Esophagus muscularis mucosa (tissue), 4 donors: ENCODE results near the gene SYNE1. TPM values are rescaled to one million over a fixed set of nuclear protein-coding genes. Genes with fewer than 3 reads are reported as not detected.

Experiments
- DNase-seq: peaks from one replicate; pipeline ENCODE4 v3.0.0-alpha.2; 2017; ENCODE audit errors: extremely low spot score
- H3K27ac ChIP-seq, 4 donors: fragments of 200-600 bp; sonication (generic); replicated peaks in 1 of 4; 1 replicate in 3 of 4; 2 replicates in 1 of 4; pipeline ENCODE4 v1.5.1; 2016 to 2019; ENCODE audit warnings: mild to moderate bottlenecking in 1 of 4
- H3K27me3 ChIP-seq, 4 donors: fragments of 200-600 bp; sonication (generic); one replicate each; pipeline versions ENCODE4 v1.5.1 to v1.6.0; 2016 to 2019
- H3K36me3 ChIP-seq, 4 donors: fragments of 200-600 bp; sonication (generic); one replicate each; pipeline ENCODE4 v1.5.1; 2016 to 2019
- H3K4me1 ChIP-seq, 4 donors: fragments of 200-600 bp; sonication (generic); one replicate each; pipeline ENCODE4 v1.5.1; 2016 to 2019
- H3K4me3 ChIP-seq, 4 donors: fragments of 200-600 bp; sonication (generic); 1 replicate in 2 of 4; 2 replicates in 2 of 4; pipeline ENCODE4 v1.5.1; 2016 to 2019; ENCODE audit warnings: mild to moderate bottlenecking in 4 of 4, moderate library complexity in 1 of 4
- H3K9me3 ChIP-seq, 4 donors: fragments of 200-600 bp; sonication (generic); 1 replicate in 3 of 4; 2 replicates in 1 of 4; pipeline ENCODE4 v1.5.1; 2016 to 2019
- EP300 ChIP-seq: sonication (generic); formaldehyde crosslinking; IDR thresholded peaks from one replicate; pipeline ENCODE4 v1.6.1; 2017; ENCODE audit warnings: antibody characterized with exemption
- POLR2A ChIP-seq: fragments of 450-650 bp; IDR thresholded peaks from one replicate; pipeline ENCODE4 v1.6.1; 2017; ENCODE audit warnings: antibody characterized with exemption, moderate library complexity, mild to moderate bottlenecking, low read depth
- POLR2AphosphoS5 ChIP-seq, 2 donors: sonication (generic); formaldehyde crosslinking; IDR thresholded peaks; one replicate each; pipeline ENCODE4 v1.6.1; 2017; ENCODE audit warnings: antibody characterized with exemption in 2 of 2
- WGBS: methylation state at CpG from one replicate; pipeline ENCODE4 v1.1.5; 2018; 5-methylcytosine and 5-hydroxymethylcytosine counted together
- intact Hi-C: fragments of 100-400 bp; cut with DNase I; formaldehyde crosslinking; loops from one replicate; pipeline ENCODE4 v1.15.1; 2023
- total RNA-seq, 4 donors: library from RNA; depleted of rRNA; stranded (reverse); fragments of >200 nt; gene quantifications; one replicate each; pipeline versions ENCODE4 v1.1.0 to v1.2.1, GENCODE V29; 2016
- TF ChIP-seq, protein P1 (sequence below), 3 experiments: fragments of 200-600 bp in 2 of 3; fragments of 450-650 bp in 1 of 3; sonication (generic) in 2 of 3; IDR thresholded peaks; one replicate each; pipeline ENCODE4 v1.5.1; 2017 to 2019; ENCODE audit warnings: antibody characterized with exemption in 3 of 3, mild to moderate bottlenecking in 2 of 3, moderate library complexity in 1 of 3

The SYNE1 gene
- total RNA-seq, 4 donors from 2014 or later, result 151 to 196 (median 170) TPM

DNA sequence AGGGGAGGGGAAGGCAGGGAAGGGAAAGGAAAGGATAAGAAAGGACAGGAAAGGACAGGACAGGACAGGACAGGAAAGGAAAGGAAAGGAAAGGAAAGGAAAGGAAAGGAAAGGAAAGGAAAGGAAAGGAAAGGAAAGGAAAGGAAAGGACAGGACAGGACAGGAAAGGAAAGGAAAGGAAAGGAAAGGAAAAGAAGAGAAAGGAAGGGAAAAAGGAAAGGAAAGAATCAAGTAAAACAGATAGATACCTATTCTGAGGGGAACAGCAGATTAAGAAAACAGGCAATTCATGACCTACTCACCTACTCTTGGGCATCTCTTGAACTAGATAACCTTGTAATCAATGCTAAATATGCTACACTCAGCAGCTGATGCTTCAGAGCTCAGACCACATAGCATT, 265.4 kb downstream of the SYNE1 start:
- intact Hi-C loops, result no loop called here
- no peak for DNase-seq
- TF ChIP-seq EP300, result no peak
- no peak for TF ChIP-seq POLR2A
- TF ChIP-seq, protein P1, sequence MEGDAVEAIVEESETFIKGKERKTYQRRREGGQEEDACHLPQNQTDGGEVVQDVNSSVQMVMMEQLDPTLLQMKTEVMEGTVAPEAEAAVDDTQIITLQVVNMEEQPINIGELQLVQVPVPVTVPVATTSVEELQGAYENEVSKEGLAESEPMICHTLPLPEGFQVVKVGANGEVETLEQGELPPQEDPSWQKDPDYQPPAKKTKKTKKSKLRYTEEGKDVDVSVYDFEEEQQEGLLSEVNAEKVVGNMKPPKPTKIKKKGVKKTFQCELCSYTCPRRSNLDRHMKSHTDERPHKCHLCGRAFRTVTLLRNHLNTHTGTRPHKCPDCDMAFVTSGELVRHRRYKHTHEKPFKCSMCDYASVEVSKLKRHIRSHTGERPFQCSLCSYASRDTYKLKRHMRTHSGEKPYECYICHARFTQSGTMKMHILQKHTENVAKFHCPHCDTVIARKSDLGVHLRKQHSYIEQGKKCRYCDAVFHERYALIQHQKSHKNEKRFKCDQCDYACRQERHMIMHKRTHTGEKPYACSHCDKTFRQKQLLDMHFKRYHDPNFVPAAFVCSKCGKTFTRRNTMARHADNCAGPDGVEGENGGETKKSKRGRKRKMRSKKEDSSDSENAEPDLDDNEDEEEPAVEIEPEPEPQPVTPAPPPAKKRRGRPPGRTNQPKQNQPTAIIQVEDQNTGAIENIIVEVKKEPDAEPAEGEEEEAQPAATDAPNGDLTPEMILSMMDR (IDR thresholded peaks at IDR 0.05), result no peak
- Histone ChIP-seq H3K4me3 (no peak overlapping the region), H3K27ac (no peak overlapping the region), H3K4me1 (peaks cover 6 to 23% (median 14%) of the 10 kb centered on the region in 4 donors), H3K27me3 (no peaks in the 10 kb centered on the region), H3K36me3 (peaks cover 9 to 91% (median 62%) of the 10 kb centered on the region in 4 donors), H3K9me3 (no peaks in the 10 kb centered on the region)

DNA sequence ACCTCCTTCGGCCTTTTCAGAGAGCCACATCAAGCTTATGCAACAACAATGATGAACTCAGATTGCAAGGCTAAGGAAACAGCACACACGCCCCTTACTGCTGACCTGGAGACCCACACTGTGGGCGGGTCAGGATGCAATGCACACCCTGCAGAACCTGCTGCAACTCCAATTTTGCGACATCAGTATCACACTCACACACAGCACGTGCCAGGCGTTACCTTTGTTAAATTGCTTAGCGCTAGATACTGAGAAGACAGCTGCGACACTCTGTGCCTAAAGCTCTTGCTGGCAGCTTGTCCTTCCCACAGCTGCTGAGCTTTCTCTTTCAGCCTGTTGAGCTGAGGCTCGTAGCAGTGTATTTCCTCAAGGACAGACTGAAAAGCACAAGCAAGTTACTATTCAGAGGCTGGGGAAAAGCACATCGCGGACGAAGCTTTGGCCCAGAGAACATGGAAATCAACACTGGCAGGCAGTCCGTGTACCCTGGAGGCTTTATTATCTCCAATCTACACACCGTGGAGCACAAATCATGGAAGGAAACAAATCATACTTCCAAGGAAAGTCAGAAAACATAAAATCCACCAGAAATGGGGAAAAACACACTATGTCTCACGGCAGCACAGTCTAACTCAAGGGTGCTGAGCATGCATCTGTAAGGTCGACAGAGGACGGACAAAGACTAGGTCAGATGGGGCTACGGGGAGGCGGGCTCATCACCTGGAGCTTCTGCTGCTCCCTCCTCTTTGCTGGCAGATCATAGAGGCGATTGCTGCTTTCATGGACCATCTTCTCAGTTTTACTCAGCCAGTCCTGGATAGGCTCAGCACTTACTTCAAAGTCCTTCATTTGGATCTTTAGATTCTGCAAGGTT, 268.2 kb downstream of the SYNE1 start:
- peaks cover 9 to 91% (median 65%) of the 10 kb centered on the region in 4 donors for H3K36me3 ChIP-seq
- H3K27ac ChIP-seq, result peak overlapping the region; percentile 27 to 71 (median 60)
- no peaks in the 10 kb centered on the region for H3K9me3 ChIP-seq
- 59% methylated on average over 19 of the region's 20 CpGs for WGBS
- no peak for DNase-seq
- TF ChIP-seq POLR2A (no peak), EP300 (no peak), POLR2AphosphoS5 (IDR thresholded peaks at IDR 0.05) (peak; percentile 35 to 65)
- TF ChIP-seq, protein P1 (IDR thresholded peaks at IDR 0.05), result no peak
- H3K4me3 ChIP-seq, result peak overlapping the region in 3 of 4 donors; percentile 2 to 9 (median 4)
- H3K4me1 ChIP-seq, result peaks cover 6 to 18% (median 12%) of the 10 kb centered on the region in 4 donors
- intact Hi-C loops, result no loop called here
- H3K27me3 ChIP-seq, result no peaks in the 10 kb centered on the region

DNA sequence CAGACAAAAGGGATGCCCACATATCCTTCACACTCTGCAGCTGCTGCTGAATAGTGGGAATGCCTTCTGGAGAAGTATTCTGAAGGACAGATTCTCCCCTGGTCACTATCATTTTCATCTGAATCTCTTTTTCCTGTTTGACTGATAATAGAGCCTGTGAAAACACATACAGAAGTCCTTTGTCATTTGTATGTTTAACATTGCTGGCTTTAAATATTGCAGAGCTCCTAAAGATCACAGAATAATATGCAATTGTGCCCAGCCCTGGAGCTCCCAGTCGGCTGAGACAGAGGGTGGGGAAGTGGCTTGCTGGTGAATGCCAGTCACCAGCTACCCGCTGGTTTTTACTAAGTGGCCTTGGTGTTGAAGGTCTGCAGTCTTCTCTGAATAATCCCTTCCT, 272.3 kb downstream of the SYNE1 start:
- intact Hi-C loops, result no loop called here
- 66% methylated on average over 2 of the region's 2 CpGs for WGBS
- H3K36me3 ChIP-seq, result peaks cover 10 to 94% (median 76%) of the 10 kb centered on the region in 4 donors

DNA sequence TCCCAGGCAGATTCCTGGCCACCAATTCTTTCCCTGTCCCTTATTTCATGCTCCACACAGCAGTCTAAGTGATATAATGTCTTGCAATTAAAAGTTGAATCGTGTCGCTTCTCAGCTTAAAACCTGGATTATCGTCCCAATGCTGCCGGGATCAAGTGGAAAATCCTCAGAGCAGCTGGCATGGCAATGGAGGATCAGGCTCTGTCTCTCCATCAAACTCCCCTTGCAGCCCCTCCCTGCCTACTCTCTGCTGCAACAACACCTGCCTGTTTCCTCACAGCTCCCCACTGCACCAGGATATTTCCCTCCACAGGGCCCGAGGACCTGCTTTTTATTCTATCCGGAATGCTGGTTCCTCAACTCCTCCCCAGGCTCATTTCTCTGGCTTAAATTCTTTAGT, 277.1 kb downstream of the SYNE1 start:
- WGBS, result 93% methylated on average over 6 of the region's 6 CpGs
- H3K9me3 ChIP-seq, result no peaks in the 10 kb centered on the region

More for the DNA sequence above, 272.3 kb downstream of the SYNE1 start:
- Histone ChIP-seq H3K9me3 (no peaks in the 10 kb centered on the region), H3K4me3 (no peak overlapping the region), H3K27me3 (no peaks in the 10 kb centered on the region), H3K4me1 (peaks cover 5 to 7% (median 6%) of the 10 kb centered on the region in 4 donors), H3K27ac (no peak overlapping the region)
- DNase-seq, result no peak
- TF ChIP-seq POLR2AphosphoS5 (IDR thresholded peaks at IDR 0.05) (no peak), EP300 (no peak), POLR2A (no peak)
- TF ChIP-seq, protein P1 (IDR thresholded peaks at IDR 0.05), result no peak

More for the DNA sequence above, 277.1 kb downstream of the SYNE1 start:
- intact Hi-C loops, result no loop called here
- H3K36me3 ChIP-seq, result peaks cover 16 to 89% (median 70%) of the 10 kb centered on the region in 4 donors
- DNase-seq, result no peak
- TF ChIP-seq POLR2A (no peak), EP300 (no peak), POLR2AphosphoS5 (IDR thresholded peaks at IDR 0.05) (no peak)
- TF ChIP-seq, protein P1 (IDR thresholded peaks at IDR 0.05), result no peak
- peaks cover 0 to 4% (median 2%) of the 10 kb centered on the region in 4 donors for H3K4me1 ChIP-seq
- no peak overlapping the region for H3K4me3 ChIP-seq
- no peaks in the 10 kb centered on the region for H3K27me3 ChIP-seq
- no peak overlapping the region for H3K27ac ChIP-seq
